Trophoblast cell (in vitro differentiated cells and primary cell): Measurements from ENCODE around the gene MAPT.

Experiments
- DNase-seq, 2 donors: peaks; one replicate each; pipeline ENCODE4 v3.0.0-alpha.2; 2016
- H2AFZ ChIP-seq: 2 replicates; pipeline ENCODE4 v1.6.1; 2013; ENCODE audit warnings: low read length, moderate library complexity, mild to moderate bottlenecking; ENCODE audit not compliant: insufficient read depth, poor library complexity
- H2AK5ac ChIP-seq: 2 replicates; pipeline ENCODE4 v1.6.1; 2013; ENCODE audit warnings: mild to moderate bottlenecking, low read length
- H2BK120ac ChIP-seq: 2 replicates; pipeline ENCODE4 v1.6.1; 2013; ENCODE audit warnings: low read length, mild to moderate bottlenecking, moderate library complexity; ENCODE audit not compliant: insufficient read depth, poor library complexity
- H2BK12ac ChIP-seq: 2 replicates; pipeline ENCODE4 v1.6.1; 2013; ENCODE audit warnings: mild to moderate bottlenecking, low read length, moderate library complexity
- H2BK5ac ChIP-seq: 2 replicates; pipeline ENCODE4 v1.6.1; 2013; ENCODE audit warnings: low read length, low read depth, moderate library complexity, mild to moderate bottlenecking; ENCODE audit not compliant: poor library complexity
- H3K14ac ChIP-seq: 2 replicates; pipeline ENCODE4 v1.6.1; 2013; ENCODE audit warnings: mild to moderate bottlenecking, low read length
- H3K18ac ChIP-seq: 2 replicates; pipeline ENCODE4 v1.6.1; 2013; ENCODE audit warnings: mild to moderate bottlenecking, low read length
- H3K23ac ChIP-seq: 2 replicates; pipeline ENCODE4 v1.6.1; 2013; ENCODE audit warnings: low read length
- H3K27ac ChIP-seq: 2 replicates; pipeline ENCODE4 v1.5.1; 2013; ENCODE audit warnings: low read depth, mild to moderate bottlenecking, inconsistent platforms, low read length, moderate library complexity
- H3K27me3 ChIP-seq: 2 replicates; pipeline ENCODE4 v1.6.1; 2013; ENCODE audit warnings: inconsistent platforms, mild to moderate bottlenecking, low read length, moderate library complexity; ENCODE audit not compliant: insufficient read depth
- H3K36me3 ChIP-seq, 2 experiments: 1 replicate in 1 of 2; 2 replicates in 1 of 2; pipeline ENCODE4 v1.6.1; 2013; ENCODE audit warnings: low read length in 2 of 2, mild to moderate bottlenecking in 2 of 2, moderate library complexity in 1 of 2; ENCODE audit not compliant: insufficient read depth in 2 of 2, control insufficient read depth in 1 of 2
- H3K4ac ChIP-seq: 2 replicates; pipeline ENCODE4 v1.6.1; 2013; ENCODE audit warnings: low read depth, mild to moderate bottlenecking, low read length, moderate library complexity
- H3K4me1 ChIP-seq, 2 experiments: 1 replicate in 1 of 2; 2 replicates in 1 of 2; pipeline ENCODE4 v1.6.1; 2013; ENCODE audit warnings: low read length in 2 of 2, mild to moderate bottlenecking in 2 of 2, moderate library complexity in 1 of 2; ENCODE audit not compliant: insufficient read depth in 2 of 2, control insufficient read depth in 1 of 2
- H3K4me2 ChIP-seq: 2 replicates; pipeline ENCODE4 v1.6.1; 2013; ENCODE audit warnings: inconsistent platforms, mild to moderate bottlenecking, low read length, moderate library complexity
- H3K4me3 ChIP-seq: 2 replicates; pipeline ENCODE4 v1.5.1; 2013; ENCODE audit warnings: mild to moderate bottlenecking, low read depth, low read length, inconsistent platforms
- H3K79me1 ChIP-seq: one replicate; pipeline ENCODE4 v1.6.1; 2013; ENCODE audit warnings: low read length
- H3K79me2 ChIP-seq: 2 replicates; pipeline ENCODE4 v1.6.1; 2013; ENCODE audit warnings: low read length, mild to moderate bottlenecking; ENCODE audit not compliant: control insufficient read depth, insufficient read depth, poor library complexity
- H3K9ac ChIP-seq: 2 replicates; pipeline ENCODE4 v1.6.1; 2013; ENCODE audit warnings: mild to moderate bottlenecking, low read length
- H3K9me3 ChIP-seq: 2 replicates; pipeline ENCODE4 v1.6.1; 2013; ENCODE audit warnings: low read depth, mild to moderate bottlenecking, control low read depth, inconsistent platforms, low read length; ENCODE audit not compliant: insufficient read depth
- H4K12ac ChIP-seq: 2 replicates; pipeline ENCODE4 v1.6.1; 2013; ENCODE audit warnings: low read depth, mild to moderate bottlenecking, low read length, moderate library complexity
- H4K8ac ChIP-seq: 2 replicates; pipeline ENCODE4 v1.6.1; 2013; ENCODE audit warnings: low read depth, mild to moderate bottlenecking, low read length, moderate library complexity
- H4K91ac ChIP-seq: one replicate; pipeline ENCODE4 v1.6.1; 2013; ENCODE audit warnings: low read depth, mild to moderate bottlenecking, low read length, moderate library complexity
- WGBS: extraction: QIAGEN DNeasy Blood & Tissue Kit; methylation state at CpG from one replicate; pipeline ENCODE4 v1.1.7; 2013; ENCODE audit warnings: missing lambda C conversion rate; ENCODE audit not compliant: insufficient read length, insufficient coverage; ENCODE audit errors: extremely low coverage; 5-methylcytosine and 5-hydroxymethylcytosine counted together

Gene MAPT

GRCh38 chr17:46033392-46033791 lies 139.0 kb downstream of the MAPT start:
- H3K36me3 ChIP-seq: peaks cover 38 to 73% of the 10 kb centered on the region in 2 experiments
- no peak overlapping the region for H2AK5ac ChIP-seq
- no peak for DNase-seq
- H3K79me1 ChIP-seq: no peaks in the 10 kb centered on the region
- no peak overlapping the region for H3K4me2 ChIP-seq
- no peak overlapping the region for H3K14ac ChIP-seq
- H2BK12ac ChIP-seq: no peak overlapping the region
- H3K79me2 ChIP-seq: no peaks in the 10 kb centered on the region
- no peak overlapping the region for H4K12ac ChIP-seq
- H2AFZ ChIP-seq: no peak overlapping the region
- no peak overlapping the region for H3K27ac ChIP-seq
- no peaks in the 10 kb centered on the region for H3K27me3 ChIP-seq
- H3K18ac ChIP-seq: no peak overlapping the region
- H3K4me3 ChIP-seq: no peak overlapping the region
- H2BK120ac ChIP-seq: no peak overlapping the region
- no peak overlapping the region for H4K8ac ChIP-seq
- no peaks in the 10 kb centered on the region for H3K9me3 ChIP-seq
- H4K91ac ChIP-seq: no peak overlapping the region
- WGBS: no CpG with 5 or more reads among the region's 3 CpGs
- no peaks in the 10 kb centered on the region for H3K4me1 ChIP-seq
- no peak overlapping the region for H3K23ac ChIP-seq
- H3K4ac ChIP-seq: no peak overlapping the region
- no peak overlapping the region for H3K9ac ChIP-seq
- H2BK5ac ChIP-seq: no peak overlapping the region

- Histone ChIP-seq H2BK120ac (no peak overlapping the region), H2AFZ (no peak overlapping the region), H3K79me2 (no peaks in the 10 kb centered on the region), H3K23ac (no peak overlapping the region), H3K4ac (no peak overlapping the region), H3K4me1 (no peaks in the 10 kb centered on the region), H4K8ac (no peak overlapping the region), H3K4me3 (no peak overlapping the region), H2AK5ac (no peak overlapping the region), H3K9me3 (no peaks in the 10 kb centered on the region), H4K12ac (no peak overlapping the region), H3K18ac (no peak overlapping the region), H3K79me1 (no peaks in the 10 kb centered on the region), H3K27me3 (no peaks in the 10 kb centered on the region), H2BK5ac (no peak overlapping the region), H3K4me2 (no peak overlapping the region), H4K91ac (no peak overlapping the region), H3K14ac (no peak overlapping the region), H2BK12ac (no peak overlapping the region), H3K27ac (no peak overlapping the region), H3K9ac (no peak overlapping the region), H3K36me3 (peaks cover 46 to 79% of the 10 kb centered on the region in 2 experiments)
- peak; percentile 59 for DNase-seq
- no CpG with 5 or more reads among the region's 3 CpGs for WGBS
Measured at GRCh38 chr17:46035112-46035818, 140.9 kb downstream of the MAPT start.

- no peaks in the 10 kb centered on the region for H3K79me2 ChIP-seq
- peaks cover 35 to 69% of the 10 kb centered on the region in 2 experiments for H3K36me3 ChIP-seq
- no peak overlapping the region for H3K23ac ChIP-seq
- H2BK120ac ChIP-seq: no peak overlapping the region
- no CpG with 5 or more reads among the region's 6 CpGs for WGBS
- H2AFZ ChIP-seq: no peak overlapping the region
- H3K4me1 ChIP-seq: no peaks in the 10 kb centered on the region
- no peak overlapping the region for H3K4me2 ChIP-seq
- H4K8ac ChIP-seq: no peak overlapping the region
- no peak overlapping the region for H4K12ac ChIP-seq
- no peak overlapping the region for H3K4me3 ChIP-seq
- H4K91ac ChIP-seq: no peak overlapping the region
- no peak overlapping the region for H2BK5ac ChIP-seq
- no peak for DNase-seq
- H3K79me1 ChIP-seq: no peaks in the 10 kb centered on the region
- H3K14ac ChIP-seq: no peak overlapping the region
- H3K9ac ChIP-seq: no peak overlapping the region
- H3K9me3 ChIP-seq: no peaks in the 10 kb centered on the region
- H3K18ac ChIP-seq: no peak overlapping the region
- no peak overlapping the region for H3K27ac ChIP-seq
- H3K27me3 ChIP-seq: no peaks in the 10 kb centered on the region
- H2AK5ac ChIP-seq: no peak overlapping the region
- no peak overlapping the region for H2BK12ac ChIP-seq
- no peak overlapping the region for H3K4ac ChIP-seq
Measured at GRCh38 chr17:46036491-46036890, 142.1 kb downstream of the MAPT start.

- no peak for DNase-seq
- no peak overlapping the region for H2AFZ ChIP-seq
- H3K79me2 ChIP-seq: no peaks in the 10 kb centered on the region
- no peak overlapping the region for H4K12ac ChIP-seq
- no CpG with 5 or more reads among the region's 4 CpGs for WGBS
- no peaks in the 10 kb centered on the region for H3K4me1 ChIP-seq
- H2BK12ac ChIP-seq: no peak overlapping the region
- no peak overlapping the region for H2AK5ac ChIP-seq
- H3K14ac ChIP-seq: no peak overlapping the region
- H3K4me3 ChIP-seq: no peak overlapping the region
- no peaks in the 10 kb centered on the region for H3K79me1 ChIP-seq
- no peak overlapping the region for H3K4me2 ChIP-seq
- H3K36me3 ChIP-seq: peaks cover 28 to 56% of the 10 kb centered on the region in 2 experiments
- H3K27ac ChIP-seq: no peak overlapping the region
- H3K18ac ChIP-seq: no peak overlapping the region
- no peaks in the 10 kb centered on the region for H3K27me3 ChIP-seq
- H4K8ac ChIP-seq: no peak overlapping the region
- H3K9ac ChIP-seq: no peak overlapping the region
- H3K23ac ChIP-seq: no peak overlapping the region
- no peak overlapping the region for H2BK120ac ChIP-seq
- H2BK5ac ChIP-seq: no peak overlapping the region
- H4K91ac ChIP-seq: no peak overlapping the region
- H3K4ac ChIP-seq: no peak overlapping the region
- H3K9me3 ChIP-seq: no peaks in the 10 kb centered on the region
Measured at GRCh38 chr17:46037722-46038255, 143.4 kb downstream of the MAPT start.
